H9 (cell line): ENCODE data around the gene HS3ST2. TPM values are rescaled to one million over a fixed set of nuclear protein-coding genes. Genes with fewer than 3 reads are reported as not detected.

Experiments used
- DNase-seq: peaks from one replicate; pipeline ENCODE4 v3.0.0-alpha.2; 2017
- H2AFZ ChIP-seq: one replicate; pipeline ENCODE4 v1.6.1; 2013; ENCODE audit warnings: mild to moderate bottlenecking, low read length, control low read depth, moderate library complexity
- H2AK5ac ChIP-seq: 2 replicates; pipeline ENCODE4 v1.6.1; 2013; ENCODE audit warnings: low read length, control low read depth, mixed read lengths; ENCODE audit not compliant: insufficient read length
- H2BK120ac ChIP-seq: one replicate; pipeline ENCODE4 v1.6.1; 2013; ENCODE audit warnings: low read depth, mild to moderate bottlenecking, low read length, control low read depth, inconsistent platforms; ENCODE audit not compliant: poor library complexity, severe bottlenecking
- H2BK12ac ChIP-seq: 2 replicates; pipeline ENCODE4 v1.6.1; 2013; ENCODE audit warnings: low read length, control low read depth, mixed read lengths, low read depth; ENCODE audit not compliant: insufficient read length
- H2BK15ac ChIP-seq: 2 replicates; pipeline ENCODE4 v1.6.1; 2013; ENCODE audit warnings: low read depth, low read length, control low read depth
- H2BK20ac ChIP-seq: one replicate; pipeline ENCODE4 v1.6.1; 2013; ENCODE audit warnings: low read depth, mild to moderate bottlenecking, low read length, control low read depth, inconsistent platforms; ENCODE audit not compliant: poor library complexity, severe bottlenecking
- H2BK5ac ChIP-seq: 2 replicates; pipeline ENCODE4 v1.6.1; 2013; ENCODE audit warnings: low read length, control low read depth, mixed read lengths; ENCODE audit not compliant: insufficient read length
- H3K14ac ChIP-seq: 2 replicates; pipeline ENCODE4 v1.6.1; 2013; ENCODE audit warnings: low read length, control low read depth; ENCODE audit not compliant: insufficient read depth
- H3K18ac ChIP-seq: 2 replicates; pipeline ENCODE4 v1.6.1; 2013; ENCODE audit warnings: low read depth, mild to moderate bottlenecking, mixed read lengths, low read length, control low read depth; ENCODE audit not compliant: insufficient read length
- H3K23ac ChIP-seq: 2 replicates; pipeline ENCODE4 v1.6.1; 2013; ENCODE audit warnings: low read length, control low read depth, mixed read lengths, low read depth; ENCODE audit not compliant: insufficient read length
- H3K23me2 ChIP-seq: 2 replicates; pipeline ENCODE4 v1.6.1; 2013; ENCODE audit warnings: low read depth, mild to moderate bottlenecking, mixed read lengths, low read length, control low read depth; ENCODE audit not compliant: insufficient read length, poor library complexity, severe bottlenecking
- H3K27ac ChIP-seq: 2 replicates; pipeline ENCODE4 v1.5.1; 2013; ENCODE audit warnings: low read length, control low read depth, mixed read lengths, low read depth; ENCODE audit not compliant: insufficient read length
- H3K27me3 ChIP-seq: 2 replicates; pipeline ENCODE4 v1.6.1; 2013; ENCODE audit warnings: low read length, control low read depth, inconsistent platforms; ENCODE audit not compliant: insufficient read depth
- H3K4ac ChIP-seq: 2 replicates; pipeline ENCODE4 v1.6.1; 2013; ENCODE audit warnings: low read depth, mild to moderate bottlenecking, control low read depth, inconsistent platforms, low read length, moderate library complexity
- H3K4me1 ChIP-seq: 2 replicates; pipeline ENCODE4 v1.6.1; 2013; ENCODE audit warnings: low read length, control low read depth, inconsistent platforms; ENCODE audit not compliant: insufficient read depth
- H3K4me2 ChIP-seq: 2 replicates; pipeline ENCODE4 v1.6.1; 2013; ENCODE audit warnings: low read length, control low read depth, mixed read lengths; ENCODE audit not compliant: insufficient read length, insufficient read depth
- H3K56ac ChIP-seq: 2 replicates; pipeline ENCODE4 v1.6.1; 2013; ENCODE audit warnings: low read depth, mild to moderate bottlenecking, mixed read lengths, low read length, control low read depth; ENCODE audit not compliant: insufficient read length
- H3K79me1 ChIP-seq: 2 replicates; pipeline ENCODE4 v1.6.1; 2013; ENCODE audit warnings: low read depth, mild to moderate bottlenecking, moderate library complexity, low read length, control low read depth, inconsistent platforms; ENCODE audit not compliant: insufficient read depth, poor library complexity, severe bottlenecking
- H3K79me2 ChIP-seq: 2 replicates; pipeline ENCODE4 v1.6.1; 2013; ENCODE audit warnings: low read length, control low read depth, inconsistent platforms; ENCODE audit not compliant: insufficient read depth
- H3K9ac ChIP-seq: 2 replicates; pipeline ENCODE4 v1.6.1; 2013; ENCODE audit warnings: low read length, control low read depth, mixed read lengths; ENCODE audit not compliant: insufficient read length; ENCODE audit errors: extremely low read depth
- H3K9me3 ChIP-seq: one replicate; pipeline ENCODE4 v1.6.1; 2013; ENCODE audit warnings: low read depth, low read length, inconsistent platforms; ENCODE audit not compliant: control insufficient read depth
- H3T11ph ChIP-seq: one replicate; pipeline ENCODE4 v1.6.1; 2013; ENCODE audit warnings: mild to moderate bottlenecking, low read length, control low read depth, inconsistent platforms
- H4K20me1 ChIP-seq: one replicate; pipeline ENCODE4 v1.6.1; 2013; ENCODE audit not compliant: control insufficient read depth, insufficient read length, insufficient read depth
- H4K5ac ChIP-seq: 2 replicates; pipeline ENCODE4 v1.6.1; 2013; ENCODE audit warnings: low read depth, mild to moderate bottlenecking, mixed read lengths, low read length, control low read depth; ENCODE audit not compliant: insufficient read length
- H4K8ac ChIP-seq: replicated peaks from 2 replicates; pipeline ENCODE4 v1.6.1; 2013; ENCODE audit warnings: low read length, control low read depth, mixed read lengths, low read depth; ENCODE audit not compliant: insufficient read length
- H4K91ac ChIP-seq: 2 replicates; pipeline ENCODE4 v1.6.1; 2013; ENCODE audit warnings: low read depth, mild to moderate bottlenecking, moderate library complexity, mixed read lengths, low read length, control low read depth; ENCODE audit not compliant: insufficient read length
- H3K27ac Mint-ChIP-seq, 3 experiments: 2 replicates in 2 of 3; 3 replicates in 1 of 3; pipeline ENCODE4 v1.8.0; 2020 to 2021; ENCODE audit warnings: mixed read lengths in 3 of 3, mild to moderate bottlenecking in 1 of 3, moderate library complexity in 1 of 3
- H3K27me3 Mint-ChIP-seq: 2 replicates; pipeline ENCODE4 v1.8.0; 2021; ENCODE audit warnings: low read depth, mild to moderate bottlenecking, moderate library complexity, mixed read lengths
- H3K36me3 Mint-ChIP-seq, 3 experiments: 2 replicates in 2 of 3; 3 replicates in 1 of 3; pipeline ENCODE4 v1.8.0; 2020 to 2021; ENCODE audit warnings: low read depth in 3 of 3, mixed read lengths in 3 of 3; ENCODE audit not compliant: insufficient read depth in 1 of 3
- H3K4me1 Mint-ChIP-seq, 2 experiments: 2 replicates each; pipeline ENCODE4 v1.8.0; 2020; ENCODE audit warnings: mixed read lengths in 2 of 2
- H3K4me3 Mint-ChIP-seq, 2 experiments: 2 replicates in 1 of 2; 3 replicates in 1 of 2; pipeline ENCODE4 v1.8.0; 2020 to 2021; ENCODE audit warnings: mild to moderate bottlenecking in 2 of 2, mixed read lengths in 2 of 2, moderate library complexity in 1 of 2
- H3K9me3 Mint-ChIP-seq, 2 experiments: 2 replicates in 1 of 2; 3 replicates in 1 of 2; pipeline ENCODE4 v1.8.0; 2020; ENCODE audit warnings: mild to moderate bottlenecking in 2 of 2, mixed read lengths in 2 of 2, moderate library complexity in 1 of 2
- CTCF ChIP-seq: fragments of 200-600 bp; sonication (generic); conservative IDR thresholded peaks from 3 replicates; pipeline ENCODE4 v1.8.0; 2021; ENCODE audit warnings: antibody characterized with exemption, mild to moderate bottlenecking
- WGBS: extraction: QIAGEN DNeasy Blood & Tissue Kit; methylation state at CpG from one replicate; pipeline ENCODE4 v1.1.7; 2013; ENCODE audit warnings: missing lambda C conversion rate, low lambda C conversion rate, mixed read lengths; ENCODE audit not compliant: insufficient read length; ENCODE audit errors: extremely low coverage; 5-methylcytosine and 5-hydroxymethylcytosine counted together
- total RNA-seq: library from RNA; stranded (reverse); gene quantifications from 2 replicates; pipeline ENCODE4 v1.2.1, GENCODE V29; 2021

The HS3ST2 gene
- total RNA-seq, 1 experiment from 2014 or later = 3.1 TPM

- Mint-ChIP-seq H3K9me3 (no peaks in the 10 kb centered on the region), H3K27me3 (no peaks in the 10 kb centered on the region), H3K4me3 (no peak overlapping the region), H3K36me3 (no peaks in the 10 kb centered on the region), H3K27ac (no peak overlapping the region), H3K4me1 (peaks cover 9 to 16% of the 10 kb centered on the region in 2 experiments)
- Histone ChIP-seq H4K5ac (no peak overlapping the region), H3K4ac (no peak overlapping the region), H3K56ac (no peak overlapping the region), H3K9ac (no peak overlapping the region), H3K14ac (no peak overlapping the region), H4K91ac (no peak overlapping the region), H3K79me2 (no peaks in the 10 kb centered on the region), H2AK5ac (no peak overlapping the region), H3K4me1 (no peaks in the 10 kb centered on the region), H2BK120ac (no peak overlapping the region), H3K79me1 (no peaks in the 10 kb centered on the region), H2BK15ac (no peak overlapping the region), H3T11ph (no peak overlapping the region), H3K18ac (no peak overlapping the region), H2BK20ac (no peak overlapping the region), H2AFZ (no peak overlapping the region), H3K27me3 (no peaks in the 10 kb centered on the region), H3K4me2 (no peak overlapping the region), H4K8ac (no peak overlapping the region), H3K27ac (no peak overlapping the region), H3K23ac (no peak overlapping the region), H3K9me3 (no peaks in the 10 kb centered on the region), H3K23me2 (no peaks in the 10 kb centered on the region), H4K20me1 (no peaks in the 10 kb centered on the region), H2BK12ac (no peak overlapping the region), H2BK5ac (no peak overlapping the region)
- no peak for TF ChIP-seq CTCF
- no peak for DNase-seq
- no CpG with 5 or more reads among the region's 3 CpGs for WGBS
Measured at GRCh38 chr16:22885951-22886350, 72.0 kb downstream of the HS3ST2 start.
